GM21528 (cell line): ENCODE data around the gene TNS3.
"Not testable (repeated sequence)": the region's sequence is repeated elsewhere in the genome, so short reads cannot be mapped to it uniquely, and the experiment has no call there.

Source experiments
- ATAC-seq: cut with Tn5 transposase; IDR thresholded peaks from one replicate; pipeline ENCODE4 v1.9.1; 2021; ENCODE audit warnings: mild to moderate bottlenecking, moderate library complexity; ENCODE audit not compliant: unreplicated experiment, low FRiP score

TNS3 gene

DNA sequence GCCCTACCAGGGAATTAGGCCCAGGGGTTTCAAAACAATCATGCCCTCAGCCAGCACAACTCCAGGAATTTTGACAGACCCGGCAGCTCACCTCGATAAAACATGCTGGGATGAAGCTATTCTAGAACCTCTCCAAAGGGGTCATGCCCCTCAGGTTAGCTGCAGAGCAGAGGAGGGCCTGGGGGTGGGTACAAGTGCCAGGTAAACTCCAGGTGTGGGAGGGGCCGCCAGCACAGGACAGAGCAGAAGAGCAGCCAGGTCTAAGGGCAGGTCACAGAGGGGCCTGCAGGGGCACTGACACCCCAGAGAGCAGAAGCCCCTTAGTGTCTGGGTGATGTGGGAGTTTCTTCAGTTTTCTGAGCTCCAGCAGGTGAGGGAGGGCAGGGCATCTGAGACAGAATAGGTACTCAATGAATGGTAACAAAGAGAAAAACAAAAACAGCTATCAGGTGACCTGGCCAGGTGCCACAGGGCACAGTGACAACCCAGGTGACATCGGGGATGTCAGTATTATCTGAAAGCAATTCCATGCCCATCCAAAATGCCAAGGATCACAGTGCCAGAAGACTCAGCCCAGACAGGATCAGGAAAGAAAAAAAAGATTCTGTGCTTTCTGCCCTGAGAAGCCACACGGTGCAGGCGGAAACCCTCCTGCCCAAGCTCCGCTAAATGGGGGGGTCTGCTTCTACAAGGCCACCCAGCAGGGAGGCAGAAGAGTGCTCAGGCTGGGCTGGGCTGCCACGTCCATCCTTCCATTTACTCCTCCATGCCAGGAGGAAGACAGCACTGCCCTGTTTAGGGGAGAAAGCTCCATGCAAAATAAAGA lies 104.5 kb downstream of the TNS3 start:
- ATAC-seq: no peak

DNA sequence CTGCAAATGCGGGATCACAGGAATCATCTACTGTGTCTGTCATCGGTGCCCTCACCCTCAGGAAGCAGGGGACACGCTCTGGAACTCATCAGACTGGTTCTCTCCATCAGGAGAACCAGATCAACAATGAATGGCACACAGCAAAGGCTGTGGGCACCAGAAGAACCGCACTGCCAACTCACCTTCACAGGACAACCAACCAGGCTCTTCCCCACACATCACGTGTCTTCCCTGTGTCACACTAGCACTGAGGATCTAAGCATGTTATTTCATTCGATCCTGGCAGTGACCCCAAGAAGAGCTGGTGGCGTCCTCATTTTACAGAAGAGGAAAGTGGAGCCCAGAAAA lies 106.1 kb downstream of the TNS3 start:
- ATAC-seq: no peak

GRCh38 chr7:47474937-47475879 lies 106.7 kb downstream of the TNS3 start:
- ATAC-seq: peak; percentile 62

DNA sequence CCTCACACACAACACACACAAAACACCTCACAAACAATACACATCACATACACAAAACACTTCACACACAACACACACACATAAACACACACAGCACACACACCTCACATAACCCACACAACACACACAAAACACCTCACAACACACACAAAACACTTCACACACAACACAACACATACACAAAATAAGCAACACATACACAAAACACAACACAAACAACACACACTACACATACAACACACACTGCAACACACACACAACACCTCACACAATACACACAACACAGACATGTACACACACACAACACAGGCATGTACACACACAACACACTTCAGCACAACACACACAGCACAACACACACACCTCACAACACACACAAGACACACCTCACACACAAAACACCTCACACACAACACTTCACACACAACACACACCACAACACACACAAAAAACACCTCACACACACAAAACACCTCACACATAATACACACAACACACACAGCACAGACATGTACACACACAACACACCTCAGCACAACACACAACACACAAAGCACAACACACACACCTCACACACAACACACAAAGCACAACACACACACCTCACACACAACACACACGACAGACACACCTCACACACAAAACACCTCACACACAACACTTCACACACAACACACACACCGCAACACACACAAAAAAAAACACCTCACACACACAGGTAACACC lies 107.5 kb downstream of the TNS3 start:
- no peak for ATAC-seq

DNA sequence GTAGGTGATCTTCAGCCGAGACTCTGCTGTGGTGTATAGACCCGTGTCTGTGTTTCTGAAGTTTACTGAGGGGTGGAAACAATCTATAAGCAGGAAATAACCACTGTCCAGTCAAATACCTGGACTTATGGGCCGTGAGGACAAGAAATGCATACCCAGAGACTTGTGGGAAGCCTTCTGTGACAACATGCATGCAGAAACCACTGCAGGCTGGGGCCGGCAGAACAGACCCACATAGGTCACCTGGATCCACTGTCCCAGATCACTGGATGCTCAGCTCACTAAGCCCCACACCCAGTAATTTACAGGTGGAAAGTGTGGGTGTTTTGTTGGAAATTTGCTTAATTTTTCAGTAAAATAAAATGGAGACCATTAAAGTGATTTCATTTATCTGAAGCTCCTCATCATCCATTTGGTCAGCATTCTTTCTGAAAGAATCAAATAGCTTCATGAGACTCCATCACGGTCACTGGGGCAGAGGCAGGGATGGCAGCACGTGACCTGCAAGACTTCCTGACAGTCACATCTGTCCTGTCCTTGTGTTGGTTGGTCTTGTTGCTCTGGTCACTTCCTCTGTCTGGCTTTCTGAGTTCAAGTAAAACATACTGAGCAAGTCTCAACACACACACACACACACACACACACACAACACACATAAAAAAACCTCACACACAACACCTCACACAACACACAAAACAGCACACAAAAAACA lies 108.3 kb downstream of the TNS3 start:
- ATAC-seq: no peak

- ATAC-seq: no peak
Observed at GRCh38 chr7:47472444-47473157, 109.3 kb downstream of the TNS3 start.

DNA sequence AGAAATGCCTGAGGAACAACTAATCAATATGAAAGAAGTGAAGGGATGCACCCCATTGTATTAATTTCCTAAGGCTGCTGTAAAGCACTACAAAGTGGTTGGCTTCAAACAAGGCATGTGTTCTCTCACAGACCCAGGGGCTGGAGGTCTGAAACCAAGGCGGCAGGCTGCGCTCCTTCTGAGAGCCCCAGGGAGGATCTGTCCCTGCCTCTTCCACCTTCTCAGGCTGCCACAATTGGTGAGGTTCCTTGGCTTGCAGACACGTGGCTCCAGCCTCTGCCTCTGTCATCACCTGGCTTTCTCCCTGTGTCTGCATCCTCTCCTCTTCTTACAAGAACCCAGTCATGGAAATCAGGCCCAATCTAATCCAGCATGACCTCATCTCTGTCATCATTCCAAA lies 110.1 kb downstream of the TNS3 start:
- ATAC-seq: no peak

- no peak for ATAC-seq
Observed at GRCh38 chr7:47471358-47471703, 110.6 kb downstream of the TNS3 start.

DNA sequence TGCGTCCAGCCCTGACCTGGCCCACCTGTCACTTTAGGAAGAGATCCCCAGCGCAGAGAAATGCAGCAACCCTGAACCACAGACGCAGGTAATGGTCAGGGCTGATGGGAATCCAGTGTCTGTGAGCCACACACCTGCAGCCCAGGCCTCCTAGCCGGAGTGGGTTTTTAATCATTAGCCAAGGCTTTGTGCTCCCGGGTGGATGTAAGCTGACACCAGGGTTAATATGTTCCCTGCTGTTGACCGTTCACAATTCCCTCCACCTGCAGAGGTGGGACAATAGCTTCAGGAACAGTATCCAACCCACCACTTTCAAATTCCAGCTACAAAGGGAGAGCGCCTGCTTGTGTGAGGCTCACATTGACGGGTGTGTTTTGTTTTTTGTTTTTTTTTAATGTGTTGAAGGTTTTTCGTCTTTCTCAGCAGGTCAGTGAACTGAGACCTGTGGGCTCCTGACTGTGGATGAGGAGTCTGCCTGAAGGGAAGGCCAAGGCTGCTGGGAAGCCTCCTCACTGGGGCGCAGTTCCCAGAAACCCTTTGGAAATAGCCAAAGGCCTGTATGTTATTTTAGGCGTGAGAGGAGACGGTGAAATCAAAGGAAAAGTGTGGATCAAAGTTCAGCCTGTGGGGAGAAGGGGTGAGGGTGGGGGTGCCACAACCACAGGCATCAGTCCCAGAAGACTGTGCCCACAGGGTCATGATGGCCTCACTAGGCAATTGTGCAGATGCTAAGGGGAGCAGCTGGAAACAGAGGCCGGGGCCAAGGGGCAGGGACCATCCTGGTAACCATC lies 111.1 kb downstream of the TNS3 start:
- ATAC-seq: no peak

GRCh38 chr7:47469846-47470245 lies 112.1 kb downstream of the TNS3 start:
- ATAC-seq: not testable (repeated sequence)

DNA sequence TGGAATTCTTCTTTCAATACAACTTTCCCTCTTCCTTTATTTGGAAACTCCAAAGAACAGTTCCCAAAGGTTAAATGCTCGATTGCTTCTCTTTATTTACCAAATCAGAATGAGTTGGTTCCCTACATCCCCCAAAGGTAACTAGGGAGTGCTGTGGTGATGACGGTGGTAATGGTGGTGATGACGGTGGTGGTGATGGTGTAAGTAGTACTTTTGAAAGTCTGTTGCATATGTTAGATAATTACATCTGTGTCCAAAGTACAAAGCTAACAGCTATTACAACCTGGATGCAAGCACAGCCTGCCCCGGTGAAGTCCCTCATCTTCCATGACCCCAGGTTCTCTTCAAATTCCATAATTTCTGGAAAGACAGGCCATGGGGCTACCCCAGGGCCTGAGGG lies 115.1 kb downstream of the TNS3 start:
- ATAC-seq: no peak

- ATAC-seq: no peak
Observed at GRCh38 chr7:47465191-47465590, 116.7 kb downstream of the TNS3 start.

DNA sequence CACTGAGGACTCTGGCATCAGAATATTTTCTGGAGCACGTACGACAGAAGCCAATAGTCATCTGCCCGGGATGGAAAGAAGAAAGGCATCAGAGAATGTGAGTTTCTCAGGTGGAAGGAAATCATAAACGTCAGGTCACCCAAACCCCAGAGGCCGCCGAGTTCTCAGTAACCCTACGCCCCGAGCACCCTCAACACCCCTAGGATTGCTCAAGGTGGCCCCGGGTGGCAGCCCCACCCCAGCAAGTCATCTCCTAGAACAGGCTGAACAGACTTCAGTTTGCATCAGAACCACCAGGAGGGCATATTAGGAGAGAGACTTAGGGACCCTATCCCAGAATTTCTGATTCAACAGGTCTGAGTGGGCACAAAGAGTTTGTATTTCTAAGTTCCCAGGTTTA lies 117.6 kb downstream of the TNS3 start:
- no peak for ATAC-seq

DNA sequence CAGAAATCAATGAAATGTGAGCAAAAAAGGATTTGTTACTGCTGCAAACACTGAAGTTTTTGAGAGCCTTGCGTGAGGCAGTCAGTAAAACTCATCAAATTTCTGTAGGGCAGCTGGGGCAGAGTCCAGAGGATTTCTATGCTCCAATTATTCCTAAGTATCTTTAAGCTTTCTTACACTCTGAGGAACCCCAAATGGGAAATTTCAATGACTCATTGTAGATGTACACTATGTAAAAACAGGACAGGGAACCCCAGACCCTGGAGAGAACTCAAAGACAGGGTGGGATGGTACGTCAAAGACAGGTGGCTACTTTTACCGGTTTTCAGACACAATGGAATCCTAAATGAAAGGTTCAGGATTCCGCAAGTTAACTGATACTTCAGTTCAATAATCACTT lies 120.2 kb downstream of the TNS3 start:
- ATAC-seq: no peak

DNA sequence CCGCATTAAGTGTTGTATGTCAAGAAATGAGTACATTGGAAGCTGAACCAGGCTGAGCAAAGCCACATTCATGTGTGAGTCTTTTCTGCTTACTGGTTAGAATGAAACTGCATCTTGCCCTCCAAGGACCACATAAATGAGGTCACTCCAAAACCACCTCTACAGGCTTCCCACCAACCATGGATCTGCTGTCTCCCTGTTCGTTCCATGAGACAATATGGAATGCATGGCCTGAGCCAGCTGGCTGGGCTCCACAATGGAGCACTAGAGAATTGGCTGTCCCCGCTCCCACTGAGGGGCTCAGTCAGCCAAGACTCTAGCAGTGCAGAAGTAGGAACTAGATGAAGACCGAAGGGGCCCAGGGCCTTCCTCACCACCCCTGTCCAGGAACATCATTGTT lies 120.8 kb downstream of the TNS3 start:
- ATAC-seq: no peak

- ATAC-seq: no peak
Observed at GRCh38 chr7:47460251-47460989, 121.5 kb downstream of the TNS3 start.

- no peak for ATAC-seq
Observed at GRCh38 chr7:47458486-47458885, 123.4 kb downstream of the TNS3 start.

DNA sequence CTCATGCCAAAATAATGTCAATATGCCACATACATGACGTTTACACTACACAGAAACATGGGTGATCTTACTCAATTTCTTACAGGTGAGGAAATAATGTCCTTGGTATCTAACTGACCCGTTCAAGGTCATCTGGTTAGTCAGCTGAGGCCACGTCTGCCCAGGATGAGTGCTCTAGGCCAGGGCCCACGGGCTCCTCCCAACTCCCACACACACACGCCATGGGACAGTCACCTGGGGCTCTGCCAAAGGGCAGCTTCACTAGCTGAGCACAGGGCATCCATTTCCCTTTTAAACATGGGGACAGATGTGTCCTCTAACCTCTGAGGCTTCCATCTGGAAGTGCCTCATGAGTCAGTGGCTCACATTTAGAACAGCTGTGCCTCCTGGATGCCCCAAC lies 123.9 kb downstream of the TNS3 start:
- no peak for ATAC-seq
